ENCODE results near the gene UPB1.

DNA sequence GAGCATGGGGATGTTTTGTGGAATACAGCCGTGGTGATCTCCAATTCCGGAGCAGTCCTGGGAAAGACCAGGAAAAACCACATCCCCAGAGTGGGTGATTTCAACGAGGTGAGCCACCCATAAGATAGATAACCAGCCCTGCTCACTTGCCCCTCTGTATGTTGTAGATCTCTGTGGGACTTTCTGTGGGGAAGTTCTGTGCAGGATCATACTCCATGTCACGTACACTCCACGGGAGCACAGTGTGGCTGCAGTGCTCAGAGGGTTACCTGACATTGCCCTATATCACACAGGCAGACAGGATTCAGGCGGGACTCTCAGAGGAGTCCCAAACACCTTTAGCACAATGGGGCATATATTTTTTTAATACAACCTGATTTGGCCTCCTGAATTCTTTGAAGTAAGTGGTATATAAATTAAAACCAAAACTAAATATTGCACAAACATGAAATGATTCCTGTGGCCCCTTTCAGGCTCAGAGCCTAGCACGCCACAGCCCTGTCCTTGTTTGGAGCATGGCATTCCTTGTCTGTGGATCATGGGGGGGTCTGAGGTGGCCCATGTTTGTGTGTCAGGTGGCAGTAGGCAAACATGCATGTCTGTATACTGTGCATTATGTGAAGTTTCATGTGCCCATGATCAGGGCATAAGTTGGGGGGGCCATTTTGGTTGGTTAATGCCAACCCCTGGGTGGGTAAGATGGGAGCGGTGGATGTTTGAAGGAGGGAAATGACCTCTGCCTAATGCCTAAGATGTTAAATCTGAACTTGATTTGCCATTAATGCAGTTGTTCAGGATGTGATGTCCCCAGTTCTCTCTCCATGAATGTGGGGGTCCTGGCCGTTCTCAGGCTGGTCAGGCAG is 18.5 kb downstream of the UPB1 start:
- TF ChIP-seq POLR2A (IDR thresholded peaks at IDR 0.05; ENCODE audit: low read length) = no peak
- TF ChIP-seq GATA1 (IDR thresholded peaks at IDR 0.05; ENCODE audit: low read depth, low read length) = no peak
